ENCODE results near the gene WDR5.
"Not testable (repeated sequence)": the region's sequence is repeated elsewhere in the genome, so short reads cannot be mapped to it uniquely, and the experiment has no call there.

WDR5 gene

DNA sequence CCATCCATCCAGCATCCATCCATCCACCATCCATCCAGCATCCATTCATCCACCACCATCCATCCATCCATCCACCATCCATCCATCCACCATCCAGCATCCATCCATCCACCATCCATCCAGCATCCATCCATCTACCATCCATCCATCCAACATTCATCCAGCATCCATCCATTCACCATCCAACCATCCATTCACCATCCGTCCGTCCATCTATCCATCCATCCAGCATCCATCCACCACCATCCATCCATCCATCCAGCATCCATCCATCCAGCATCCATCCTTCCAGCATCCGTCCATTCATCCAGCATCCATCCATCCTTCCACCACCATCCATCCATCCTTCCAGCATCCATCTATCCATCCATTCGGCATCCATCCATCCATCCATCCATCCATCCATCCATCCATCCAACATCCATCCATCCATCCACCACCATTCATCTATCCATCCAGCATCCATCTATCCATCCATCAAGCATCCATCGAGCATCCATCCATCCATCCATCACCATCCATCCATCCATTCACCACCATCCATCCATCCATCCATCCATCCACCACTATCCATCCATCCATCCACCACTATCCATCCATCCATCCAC, 32.4 kb upstream of the WDR5 start:
- no peak for DNase-seq (ENCODE audit: low read depth in 2 of 2)
- no peak overlapping the region for H3K4me3 ChIP-seq (replicated peaks in 1 of 2; ENCODE audit: low read depth in 2 of 2, low read length in 2 of 2)
- TF ChIP-seq, protein P1, sequence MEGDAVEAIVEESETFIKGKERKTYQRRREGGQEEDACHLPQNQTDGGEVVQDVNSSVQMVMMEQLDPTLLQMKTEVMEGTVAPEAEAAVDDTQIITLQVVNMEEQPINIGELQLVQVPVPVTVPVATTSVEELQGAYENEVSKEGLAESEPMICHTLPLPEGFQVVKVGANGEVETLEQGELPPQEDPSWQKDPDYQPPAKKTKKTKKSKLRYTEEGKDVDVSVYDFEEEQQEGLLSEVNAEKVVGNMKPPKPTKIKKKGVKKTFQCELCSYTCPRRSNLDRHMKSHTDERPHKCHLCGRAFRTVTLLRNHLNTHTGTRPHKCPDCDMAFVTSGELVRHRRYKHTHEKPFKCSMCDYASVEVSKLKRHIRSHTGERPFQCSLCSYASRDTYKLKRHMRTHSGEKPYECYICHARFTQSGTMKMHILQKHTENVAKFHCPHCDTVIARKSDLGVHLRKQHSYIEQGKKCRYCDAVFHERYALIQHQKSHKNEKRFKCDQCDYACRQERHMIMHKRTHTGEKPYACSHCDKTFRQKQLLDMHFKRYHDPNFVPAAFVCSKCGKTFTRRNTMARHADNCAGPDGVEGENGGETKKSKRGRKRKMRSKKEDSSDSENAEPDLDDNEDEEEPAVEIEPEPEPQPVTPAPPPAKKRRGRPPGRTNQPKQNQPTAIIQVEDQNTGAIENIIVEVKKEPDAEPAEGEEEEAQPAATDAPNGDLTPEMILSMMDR (IDR thresholded peaks at IDR 0.05; ENCODE audit: low read depth, low read length), result no peak

DNA sequence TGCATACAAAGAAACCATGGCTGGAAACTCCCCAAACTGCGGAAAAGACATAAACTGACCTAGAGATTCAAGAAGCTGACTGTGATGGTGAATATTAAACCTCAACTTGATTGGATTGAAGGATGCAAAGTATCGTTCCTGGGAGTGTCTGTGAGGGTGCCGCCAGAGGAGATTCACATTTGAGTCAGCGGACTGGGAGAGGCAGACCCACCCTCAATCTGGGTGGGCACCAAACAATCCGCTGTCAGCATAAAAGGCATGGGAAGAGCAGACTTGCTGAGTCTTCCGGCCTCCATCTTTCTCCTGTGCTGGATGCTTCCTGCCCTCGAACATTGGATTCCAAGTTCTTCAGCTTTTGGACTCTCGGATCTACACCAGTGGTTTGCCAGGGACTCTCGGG, 24.8 kb upstream of the WDR5 start:
- no peak for DNase-seq (ENCODE audit: low read depth in 2 of 2)
- H3K4me3 ChIP-seq (replicated peaks in 1 of 2; ENCODE audit: low read depth in 2 of 2, low read length in 2 of 2), result no peak overlapping the region
- TF ChIP-seq, protein P1 (IDR thresholded peaks at IDR 0.05; ENCODE audit: low read depth, low read length), result no peak

DNA sequence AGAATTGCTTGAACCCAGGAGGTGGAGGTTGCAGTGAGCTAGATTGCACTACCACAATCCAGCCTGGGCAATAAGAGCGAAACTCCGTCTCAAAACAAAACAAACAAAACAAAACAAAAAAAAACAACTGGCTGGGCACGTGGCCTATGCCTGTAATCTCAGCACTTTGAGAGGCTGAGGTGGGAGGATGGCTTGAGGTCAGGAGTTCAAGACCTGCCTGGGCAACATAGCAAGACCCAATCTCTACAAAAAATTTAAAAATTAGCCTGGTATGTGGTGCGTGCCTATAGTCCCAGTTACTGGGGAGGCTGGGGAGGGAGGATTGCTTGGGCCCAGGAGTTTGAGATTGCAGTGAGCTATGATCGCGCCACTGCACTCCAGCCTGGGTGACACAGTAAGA, 23.3 kb upstream of the WDR5 start:
- TF ChIP-seq, protein P1 (IDR thresholded peaks at IDR 0.05; ENCODE audit: low read depth, low read length), result no peak
- H3K4me3 ChIP-seq (replicated peaks in 1 of 2; ENCODE audit: low read depth in 2 of 2, low read length in 2 of 2), result no peak overlapping the region
- no peak for DNase-seq (ENCODE audit: low read depth in 2 of 2)

DNA sequence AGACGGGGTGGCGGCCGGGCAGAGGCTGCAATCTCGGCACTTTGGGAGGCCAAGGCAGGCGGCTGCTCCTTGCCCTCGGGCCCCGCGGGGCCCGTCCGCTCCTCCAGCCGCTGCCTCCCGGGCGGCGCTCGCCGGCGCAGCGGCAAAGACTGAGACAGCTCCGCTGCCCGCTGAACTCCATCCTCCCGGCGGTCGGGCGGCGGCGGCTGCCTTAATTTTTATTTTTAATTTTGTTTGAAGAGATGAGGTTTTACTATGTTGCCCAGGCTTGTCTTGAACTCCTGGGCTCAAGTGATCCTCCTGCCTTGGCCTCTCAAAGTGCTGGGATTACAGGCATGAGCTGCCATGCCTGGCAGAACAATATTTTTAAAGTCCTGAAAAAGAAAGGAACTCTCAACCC, 16.9 kb upstream of the WDR5 start:
- DNase-seq (ENCODE audit: low read depth in 2 of 2); H3K4me3 ChIP-seq (replicated peaks in 1 of 2; ENCODE audit: low read depth in 2 of 2, low read length in 2 of 2): not testable (repeated sequence)

DNA sequence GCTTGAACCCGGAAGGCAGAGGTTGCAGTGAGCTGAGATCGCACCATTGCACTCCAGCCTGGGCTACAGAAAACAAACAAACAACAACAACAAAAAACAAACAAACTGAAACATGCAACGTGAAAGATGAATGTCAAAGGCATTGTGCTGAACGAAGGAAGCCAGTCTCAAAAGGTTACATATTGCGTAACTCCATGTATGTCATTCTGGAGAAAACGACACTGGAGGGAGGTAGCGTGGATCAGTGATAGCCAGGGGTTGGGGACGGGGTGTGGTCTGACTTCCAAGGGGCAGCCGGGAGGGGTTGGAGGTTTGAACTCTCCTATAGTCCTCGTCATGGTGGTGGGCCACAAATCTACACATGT, 12.1 kb upstream of the WDR5 start:
- TF ChIP-seq, protein P1 (IDR thresholded peaks at IDR 0.05; ENCODE audit: low read depth, low read length), result no peak
- no peak for DNase-seq (ENCODE audit: low read depth in 2 of 2)

DNA sequence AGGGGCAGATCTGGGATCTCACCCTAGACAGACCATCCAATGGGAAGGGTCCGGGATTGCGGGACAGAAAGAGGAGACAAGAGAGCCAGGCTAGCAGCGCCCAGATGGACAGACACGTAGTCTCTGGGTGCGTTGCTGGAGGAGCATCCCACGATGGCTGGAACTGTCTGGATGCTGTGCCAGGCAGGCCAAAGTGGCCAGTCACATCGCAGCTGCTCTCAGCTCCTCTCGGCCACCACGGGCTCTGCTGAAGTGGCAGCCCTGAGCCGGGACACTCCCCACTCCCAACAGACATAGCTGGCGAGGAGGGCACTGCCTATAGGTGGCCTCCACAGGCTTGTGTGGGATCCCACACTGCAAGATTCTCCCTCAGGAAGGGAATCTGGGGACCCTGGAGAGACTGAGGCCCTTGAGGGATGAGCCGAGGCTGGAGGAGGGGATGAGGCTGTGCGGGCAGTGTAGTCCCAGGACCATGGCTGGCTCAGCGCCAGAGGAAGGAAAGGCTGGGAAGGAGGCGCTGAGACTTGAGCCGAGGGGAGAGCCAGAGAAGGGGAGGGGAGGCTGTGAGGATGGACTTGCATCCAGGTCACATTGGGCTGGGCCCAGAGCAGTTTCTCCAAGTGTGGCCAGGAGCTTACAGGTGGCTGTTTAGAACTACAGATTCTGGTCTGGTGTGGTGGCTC, 10.3 kb upstream of the WDR5 start:
- no peak overlapping the region for H3K4me3 ChIP-seq (replicated peaks in 1 of 2; ENCODE audit: low read depth in 2 of 2, low read length in 2 of 2)
- DNase-seq (ENCODE audit: low read depth in 2 of 2), result no peak
- TF ChIP-seq, protein P1 (IDR thresholded peaks at IDR 0.05; ENCODE audit: low read depth, low read length), result no peak

More for the DNA sequence above, 12.1 kb upstream of the WDR5 start:
- no peak overlapping the region for H3K4me3 ChIP-seq (replicated peaks in 1 of 2; ENCODE audit: low read depth in 2 of 2, low read length in 2 of 2)

DNA sequence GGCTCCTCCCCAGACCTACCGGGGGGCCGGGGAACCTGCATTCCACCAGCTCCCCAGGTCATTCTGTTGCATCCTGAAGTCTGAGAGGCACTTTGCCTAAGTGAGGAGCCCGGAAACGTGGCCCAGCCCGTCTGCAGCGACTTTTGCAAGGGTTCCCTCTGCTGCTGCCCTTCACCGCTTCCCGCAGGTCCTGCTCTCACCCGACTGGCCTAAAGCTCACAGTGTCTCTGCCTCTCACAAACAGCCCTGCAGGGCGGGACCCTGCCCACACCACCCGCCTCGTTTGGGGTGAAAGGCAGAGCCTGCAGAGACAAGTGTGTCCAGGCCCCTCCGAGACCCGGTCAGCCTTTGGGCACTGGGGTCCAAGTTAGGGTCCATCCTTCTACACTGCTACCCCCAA, 9.5 kb upstream of the WDR5 start:
- no peak overlapping the region for H3K4me3 ChIP-seq (replicated peaks in 1 of 2; ENCODE audit: low read depth in 2 of 2, low read length in 2 of 2)
- TF ChIP-seq, protein P1 (IDR thresholded peaks at IDR 0.05; ENCODE audit: low read depth, low read length), result no peak
- no peak for DNase-seq (ENCODE audit: low read depth in 2 of 2)
